ENCODE results near the gene INCENP. TPM values are rescaled to one million over a fixed set of nuclear protein-coding genes. Genes with fewer than 3 reads are reported as not detected.

The INCENP gene
- polyA plus RNA-seq, 1 donor from 2014 or later, result 5.9 TPM

- H3K4me3 ChIP-seq (ENCODE audit: low read length), result no peak overlapping the region
- no peak for TF ChIP-seq MXI1 (conservative IDR thresholded peaks at IDR 0.05; ENCODE audit: poor library complexity, severe bottlenecking)
- no peak for TF ChIP-seq SMC3 (conservative IDR thresholded peaks at IDR 0.05; ENCODE audit: poor library complexity)
- no peak for TF ChIP-seq EZH2 (IDR thresholded peaks at IDR 0.05; ENCODE audit: borderline replicate concordance, insufficient read depth, low read length, poor library complexity, severe bottlenecking)
These were observed 57.3 kb downstream of the INCENP start for GRCh38 chr11:62181097-62181496.

GRCh38 chr11:62182147-62182891, 58.5 kb downstream of the INCENP start:
- Histone ChIP-seq H3K9me2 (ENCODE audit: insufficient read depth, low read length) (no peaks in the 10 kb centered on the region), H4K20me1 (ENCODE audit: insufficient read depth) (no peaks in the 10 kb centered on the region), H2AFZ (ENCODE audit: low read depth, low read length) (no peak overlapping the region), H3K79me2 (replicated peaks; ENCODE audit: insufficient read depth, low read length) (no peaks in the 10 kb centered on the region), H3K4me2 (ENCODE audit: low read length) (no peak overlapping the region), H3K9me3 (ENCODE audit: low read length) (no peaks in the 10 kb centered on the region), H3K27me3 (ENCODE audit: insufficient read depth, low read depth, low read length) (no peaks in the 10 kb centered on the region), H3K4me3 (ENCODE audit: low read length) (no peak overlapping the region), H3F3A (ENCODE audit: insufficient read depth, low read length, poor library complexity, severe bottlenecking) (no peaks in the 10 kb centered on the region), H3K9ac (ENCODE audit: low read length) (no peak overlapping the region), H3K27ac (ENCODE audit: low read length) (no peak overlapping the region), H3K36me3 (ENCODE audit: insufficient read depth, low read length) (no peaks in the 10 kb centered on the region)
- TF ChIP-seq POLR2AphosphoS5 (IDR thresholded peaks at IDR 0.05), result no peak
- no peak for TF ChIP-seq EP300 (conservative IDR thresholded peaks at IDR 0.05; ENCODE audit: poor library complexity, severe bottlenecking)
- TF ChIP-seq MXI1 (conservative IDR thresholded peaks at IDR 0.05; ENCODE audit: poor library complexity, severe bottlenecking), result no peak
- TF ChIP-seq CTCF (IDR thresholded peaks at IDR 0.05; ENCODE audit: poor library complexity, severe bottlenecking), result no peak
- TF ChIP-seq REST (IDR thresholded peaks at IDR 0.05; ENCODE audit: borderline replicate concordance), result no peak
- no peak for TF ChIP-seq RAD21 (conservative IDR thresholded peaks at IDR 0.05)
- TF ChIP-seq EZH2 (IDR thresholded peaks at IDR 0.05; ENCODE audit: borderline replicate concordance, insufficient read depth, low read length, poor library complexity, severe bottlenecking), result no peak
- no peak for TF ChIP-seq TAF1 (IDR thresholded peaks at IDR 0.05; ENCODE audit: low read depth)
- no peak for TF ChIP-seq SMC3 (conservative IDR thresholded peaks at IDR 0.05; ENCODE audit: poor library complexity)

More at GRCh38 chr11:62181097-62181496, 57.3 kb downstream of the INCENP start:
- no peak overlapping the region for H3K9ac ChIP-seq (ENCODE audit: low read length)
- H3K4me2 ChIP-seq (ENCODE audit: low read length), result no peak overlapping the region
- H4K20me1 ChIP-seq (ENCODE audit: insufficient read depth), result no peaks in the 10 kb centered on the region
- H3K9me2 ChIP-seq (ENCODE audit: insufficient read depth, low read length), result no peaks in the 10 kb centered on the region
- no peak overlapping the region for H2AFZ ChIP-seq (ENCODE audit: low read depth, low read length)
- H3F3A ChIP-seq (ENCODE audit: insufficient read depth, low read length, poor library complexity, severe bottlenecking), result no peaks in the 10 kb centered on the region
- H3K79me2 ChIP-seq (replicated peaks; ENCODE audit: insufficient read depth, low read length), result no peaks in the 10 kb centered on the region
- H3K27ac ChIP-seq (ENCODE audit: low read length), result no peak overlapping the region
- H3K27me3 ChIP-seq (ENCODE audit: insufficient read depth, low read depth, low read length), result no peaks in the 10 kb centered on the region
- H3K9me3 ChIP-seq (ENCODE audit: low read length), result no peaks in the 10 kb centered on the region
- H3K36me3 ChIP-seq (ENCODE audit: insufficient read depth, low read length), result no peaks in the 10 kb centered on the region
